HepG2 (cell line): ENCODE data around the gene PAPPA2. TPM values are rescaled to one million over a fixed set of nuclear protein-coding genes. Genes with fewer than 3 reads are reported as not detected.

Experiments used
- ATAC-seq: fragments of 200-7000 bp; cut with Tn5 transposase; 3 replicates; pipeline ENCODE4 v1.9.1; 2020; ENCODE audit warnings: mild to moderate bottlenecking, moderate library complexity
- BruUV-seq: library from RNA; stranded (reverse); fragments of 400-500 nt; replicated peaks from 2 replicates; lab custom pipeline; 2021; lab: Mats Ljungman, UMichigan
- CTCF ChIA-PET: fragments of 300-600 bp; formaldehyde crosslinking; extraction: SDS; loops from one replicate; lab custom pipeline; 2021; ENCODE audit warnings: low total read pairs, inconsistent platforms, low intra/inter-chr PET ratio; lab: Yijun Ruan, JAX
- POLR2A ChIA-PET: fragments of 350-600 bp; sonication (Branson Sonifier 250); formaldehyde crosslinking; loops from one replicate; lab custom pipeline; 2020; ENCODE audit warnings: antibody characterized with exemption, inconsistent platforms; lab: Yijun Ruan, JAX
- DNase-seq: peaks from one replicate; pipeline ENCODE4 v3.0.0-alpha.2; 2015; ENCODE audit warnings: low spot score
- FAIRE-seq: peaks from 3 replicates; lab custom pipeline; 2011; peaks lifted over from hg19 to GRCh38; lab: Jason Lieb, UNC
- H2AFZ ChIP-seq: one replicate; pipeline ENCODE4 v1.6.1; 2011; ENCODE audit warnings: low read length, inconsistent platforms
- H3K27ac ChIP-seq: fragments of 300-600 bp; 3 replicates; pipeline ENCODE4 v1.8.0; 2011; ENCODE audit warnings: mixed run types, mild to moderate bottlenecking, mixed read lengths, low read length, inconsistent platforms; ENCODE audit not compliant: insufficient read depth; ENCODE audit errors: extremely low read length
- H3K27me3 ChIP-seq, 2 experiments: fragments of 200-600 bp in 1 of 2; 2 replicates in 1 of 2; 3 replicates in 1 of 2; pipeline versions ENCODE4 v1.6.0 to v1.8.0; 2011; ENCODE audit warnings: low read length in 2 of 2, mild to moderate bottlenecking in 2 of 2, moderate library complexity in 2 of 2, inconsistent platforms in 1 of 2; ENCODE audit not compliant: insufficient read depth in 2 of 2, control insufficient read depth in 1 of 2
- H3K36me3 ChIP-seq, 2 experiments: fragments of 200-600 bp in 1 of 2; replicated peaks in 1 of 2; 2 replicates in 1 of 2; 3 replicates in 1 of 2; pipeline versions ENCODE4 v1.5.1 to v1.8.0; 2011; ENCODE audit warnings: low read length in 2 of 2, inconsistent platforms in 1 of 2; ENCODE audit not compliant: insufficient read depth in 2 of 2, control insufficient read depth in 1 of 2
- H3K4me1 ChIP-seq: 2 replicates; pipeline ENCODE4 v1.5.1; 2012; ENCODE audit warnings: low read length, inconsistent platforms; ENCODE audit not compliant: insufficient read depth
- H3K4me2 ChIP-seq: 2 replicates; pipeline ENCODE4 v1.6.0; 2011; ENCODE audit warnings: low read depth, low read length, inconsistent platforms
- H3K4me3 ChIP-seq, 3 experiments: fragments of 200-600 bp in 1 of 3; sonication (generic), shearing (Covaris generic) in 1 of 3; replicated peaks in 1 of 3; 2 replicates each; pipeline ENCODE4 v1.5.1; 2011 to 2016; ENCODE audit warnings: low read length in 3 of 3, inconsistent platforms in 2 of 3, low read depth in 2 of 3, mild to moderate bottlenecking in 2 of 3, control low read depth in 1 of 3, mixed read lengths in 1 of 3; ENCODE audit not compliant: insufficient read depth in 1 of 3
- H3K79me2 ChIP-seq: one replicate; pipeline ENCODE4 v1.6.1; 2011; ENCODE audit warnings: low read length, inconsistent platforms; ENCODE audit not compliant: insufficient read depth
- H3K9ac ChIP-seq: 2 replicates; pipeline ENCODE4 v1.6.0; 2011; ENCODE audit warnings: mild to moderate bottlenecking, low read depth, low read length, inconsistent platforms; ENCODE audit not compliant: insufficient read depth
- H3K9me3 ChIP-seq: 2 replicates; pipeline ENCODE4 v1.5.1; 2012; ENCODE audit warnings: mild to moderate bottlenecking, low read length
- H4K20me1 ChIP-seq: 2 replicates; pipeline ENCODE4 v1.6.0; 2011; ENCODE audit warnings: inconsistent platforms, mild to moderate bottlenecking, low read length, moderate library complexity; ENCODE audit not compliant: insufficient read depth
- ATF1 ChIP-seq: IDR thresholded peaks from 2 replicates; pipeline ENCODE4 v1.6.1; 2016; ENCODE audit warnings: mild to moderate bottlenecking, control low read depth
- BRCA1 ChIP-seq: sonication (generic); formaldehyde crosslinking; IDR thresholded peaks from 2 replicates; pipeline ENCODE4 v1.4.0; 2020; ENCODE audit warnings: missing genetic modification reagents
- CREM ChIP-seq, 2 experiments: sonication (generic) in 1 of 2; formaldehyde crosslinking in 1 of 2; IDR thresholded peaks; 2 replicates each; pipeline versions ENCODE4 v1.4.0 to v1.6.1; 2016 to 2020; ENCODE audit warnings: antibody characterized with exemption in 1 of 2, mild to moderate bottlenecking in 1 of 2, missing genetic modification reagents in 1 of 2
- GLI4 ChIP-seq: sonication (generic); formaldehyde crosslinking; IDR thresholded peaks from 2 replicates; pipeline ENCODE4 v1.5.1; 2020; ENCODE audit warnings: missing genetic modification reagents, mild to moderate bottlenecking, moderate library complexity, borderline replicate concordance
- GTF2F1 ChIP-seq: fragments of 150-350 bp; IDR thresholded peaks from 2 replicates; pipeline ENCODE4 v1.6.1; 2014; ENCODE audit warnings: low read length
- NFYB ChIP-seq: sonication (generic); formaldehyde crosslinking; IDR thresholded peaks from 2 replicates; pipeline ENCODE4 v1.4.0; 2020; ENCODE audit warnings: missing genetic modification reagents
- TEAD3 ChIP-seq: optimal IDR thresholded peaks from 2 replicates; pipeline ENCODE3; 2016; ENCODE audit warnings: borderline replicate concordance
- ZMYM2 ChIP-seq: sonication (generic); formaldehyde crosslinking; IDR thresholded peaks from 2 replicates; pipeline ENCODE4 v1.8.0; 2022; ENCODE audit warnings: mild to moderate bottlenecking, missing genetic modification reagents
- ZNF136 ChIP-seq: sonication (generic); formaldehyde crosslinking; IDR thresholded peaks from 2 replicates; pipeline ENCODE4 v1.8.1; 2022; ENCODE audit warnings: low read depth, mild to moderate bottlenecking, moderate library complexity, missing genetic modification reagents
- ZNF160 ChIP-seq: sonication (generic); formaldehyde crosslinking; IDR thresholded peaks from 2 replicates; pipeline ENCODE4 v1.8.0; 2022; ENCODE audit warnings: mild to moderate bottlenecking, inconsistent platforms, missing genetic modification reagents
- ZNF44 ChIP-seq: sonication (generic); formaldehyde crosslinking; IDR thresholded peaks from 2 replicates; pipeline ENCODE4 v1.5.1; 2020; ENCODE audit warnings: mild to moderate bottlenecking, missing genetic modification reagents
- ZNF777 ChIP-seq: sonication (generic); formaldehyde crosslinking; IDR thresholded peaks from 2 replicates; pipeline ENCODE4 v1.4.0; 2020; ENCODE audit warnings: missing genetic modification reagents
- WGBS: methylation state at CpG from one replicate; pipeline ENCODE4 v1.1.6; 2017; ENCODE audit warnings: low lambda C conversion rate; 5-methylcytosine and 5-hydroxymethylcytosine counted together
- in situ Hi-C: cut with HindIII; loops from 2 replicates; pipeline ENCODE4 v1.10.0; 2017; ENCODE audit warnings: low pct_unique_long_range_greater_than_20kb; ENCODE audit not compliant: extremely low pct_ligation_motif_present
- intact Hi-C: fragments of 100-400 bp; cut with micrococcal nuclease; formaldehyde crosslinking; loops from one replicate; pipeline ENCODE4 v1.10.0; 2022; ENCODE audit not compliant: unreplicated experiment
- polyA plus RNA-seq, 8 experiments: library from polyadenylated mRNA; depleted of rRNA in 3 of 8; stranded (reverse) in 7 of 8; unstranded in 1 of 8; fragments of >200 nt; fragmentation: Illumina TruSeq in 4 of 8; extraction: Trizol in 4 of 8; gene quantifications; 2 replicates each; pipeline versions ENCODE4 v1.2.1 to v1.2.3, GENCODE V29; 2011 to 2016; ENCODE audit warnings: low read depth in 4 of 8, missing spikeins in 1 of 8, mixed read lengths in 1 of 8; ENCODE audit not compliant: insufficient read depth in 1 of 8
- total RNA-seq, 5 experiments: library from RNA; depleted of rRNA; stranded (reverse); fragments of >200 nt; fragmentation: Illumina TruSeq; extraction: Trizol; gene quantifications; 2 replicates each; pipeline ENCODE4 v1.2.3, GENCODE V29; 2016; ENCODE audit warnings: low read depth in 1 of 5

The PAPPA2 gene
- total and polyA plus RNA-seq, 2 of the 13 experiments (the other 11 are each of a cell fraction or from before 2014, with no cell fraction given), result 0.01 TPM; not detected in 1

- Histone ChIP-seq H3K36me3 (no peaks in the 10 kb centered on the region), H3K4me2 (no peak overlapping the region), H3K27ac (no peak overlapping the region), H3K4me1 (no peaks in the 10 kb centered on the region), H3K27me3 (no peaks in the 10 kb centered on the region), H2AFZ (no peak overlapping the region), H3K79me2 (no peaks in the 10 kb centered on the region), H4K20me1 (no peaks in the 10 kb centered on the region), H3K4me3 (no peak overlapping the region), H3K9ac (no peak overlapping the region), H3K9me3 (no peaks in the 10 kb centered on the region)
- BruUV-seq, result no TSS peak
- no peak for DNase-seq
- no peak for TF ChIP-seq CREM (IDR thresholded peaks at IDR 0.05)
- no peak for TF ChIP-seq CREM (CRISPR knock-in tag; IDR thresholded peaks at IDR 0.05)
- no peak for TF ChIP-seq GLI4 (CRISPR knock-in tag)
- no peak for TF ChIP-seq ZNF160 (CRISPR knock-in tag)
- no peak for TF ChIP-seq GTF2F1
- TF ChIP-seq ZNF777 (CRISPR knock-in tag), result no peak
- TF ChIP-seq ATF1 (CRISPR knock-in tag), result no peak
- no peak for TF ChIP-seq NFYB (CRISPR knock-in tag)
- TF ChIP-seq ZMYM2 (CRISPR knock-in tag), result no peak
- no peak for TF ChIP-seq TEAD3
- TF ChIP-seq BRCA1 (CRISPR knock-in tag), result no peak
- no peak for TF ChIP-seq ZNF44 (CRISPR knock-in tag)
- no peak for TF ChIP-seq ZNF136 (CRISPR knock-in tag)
- 0% methylated on average over 5 of the region's 5 CpGs for WGBS
- CTCF ChIA-PET, result no interaction called here
- intact Hi-C loops, result no loop called here
- in situ Hi-C loops, result loop anchor here (25.0 kb wide), 2 partner anchors 451 to 1676 kb away; no protein-coding TSS in a partner anchor
- POLR2A ChIA-PET, result no interaction called here
- no peak for FAIRE-seq
- no peak for ATAC-seq
Measured at GRCh38 chr1:176838276-176838995, 375.5 kb downstream of the PAPPA2 start.
